Duodenal mucosa (tissue), 2 donors: ENCODE results near the gene RTEL1.
A peak's percentile ranks its signal among the peaks of the same experiment; 100 is the strongest.

Experiments
- H3K27ac ChIP-seq: one replicate; pipeline ENCODE4 v1.7.0; 2013; ENCODE audit warnings: low read depth, low read length
- H3K27me3 ChIP-seq, 2 donors: one replicate each; pipeline ENCODE4 v1.7.0; 2013; ENCODE audit warnings: low read length in 2 of 2, control low read depth in 1 of 2; ENCODE audit not compliant: insufficient read depth in 2 of 2, control insufficient read depth in 1 of 2
- H3K36me3 ChIP-seq, 2 donors: one replicate each; pipeline ENCODE4 v1.7.0; 2013; ENCODE audit warnings: low read length in 2 of 2, control low read depth in 1 of 2; ENCODE audit not compliant: insufficient read depth in 2 of 2, control insufficient read depth in 1 of 2
- H3K4me1 ChIP-seq, 2 donors: one replicate each; pipeline ENCODE4 v1.7.0; 2013; ENCODE audit warnings: low read length in 2 of 2, control low read depth in 1 of 2; ENCODE audit not compliant: insufficient read depth in 2 of 2, control insufficient read depth in 1 of 2
- H3K4me3 ChIP-seq, 2 donors: one replicate each; pipeline ENCODE4 v1.7.0; 2013; ENCODE audit warnings: low read length in 2 of 2, low read depth in 1 of 2
- H3K9ac ChIP-seq, 2 donors: one replicate each; pipeline ENCODE4 v1.7.0; 2013; ENCODE audit warnings: low read length in 2 of 2, low read depth in 1 of 2
- H3K9me3 ChIP-seq, 2 donors: one replicate each; pipeline ENCODE4 v1.7.0; 2013; ENCODE audit warnings: low read length in 2 of 2, control low read depth in 1 of 2; ENCODE audit not compliant: control insufficient read depth in 1 of 2

Gene RTEL1

GRCh38 chr20:63699466-63700198 is 41.5 kb downstream of the RTEL1 start:
- H3K36me3 ChIP-seq, result peaks cover 7 to 13% of the 10 kb centered on the region in 2 donors

GRCh38 chr20:63700199-63701050 is 42.3 kb downstream of the RTEL1 start:
- no peaks in the 10 kb centered on the region for H3K9me3 ChIP-seq
- no peak overlapping the region for H3K27ac ChIP-seq
- peaks cover 14 to 21% of the 10 kb centered on the region in 2 donors for H3K36me3 ChIP-seq
- no peak overlapping the region for H3K4me3 ChIP-seq
- H3K27me3 ChIP-seq, result no peaks in the 10 kb centered on the region
- H3K4me1 ChIP-seq, result peaks cover 17 to 30% of the 10 kb centered on the region in 2 donors
- H3K9ac ChIP-seq, result no peak overlapping the region

More at GRCh38 chr20:63699466-63700198, 41.5 kb downstream of the RTEL1 start:
- Histone ChIP-seq H3K9me3 (no peaks in the 10 kb centered on the region), H3K4me1 (peaks cover 17 to 30% of the 10 kb centered on the region in 2 donors), H3K9ac (no peak overlapping the region), H3K27me3 (no peaks in the 10 kb centered on the region), H3K4me3 (no peak overlapping the region), H3K27ac (peak overlapping the region; percentile 32)

GRCh38 chr20:63701051-63701328 is 42.9 kb downstream of the RTEL1 start:
- Histone ChIP-seq H3K27me3 (no peaks in the 10 kb centered on the region), H3K4me3 (no peak overlapping the region), H3K9me3 (no peaks in the 10 kb centered on the region), H3K36me3 (peaks cover 16 to 27% of the 10 kb centered on the region in 2 donors), H3K9ac (no peak overlapping the region), H3K4me1 (peaks cover 19 to 27% of the 10 kb centered on the region in 2 donors), H3K27ac (no peak overlapping the region)

GRCh38 chr20:63701329-63702035 is 43.4 kb downstream of the RTEL1 start:
- H3K9ac ChIP-seq, result no peak overlapping the region
- peaks cover 16 to 32% of the 10 kb centered on the region in 2 donors for H3K36me3 ChIP-seq
- H3K4me3 ChIP-seq, result no peak overlapping the region
- no peaks in the 10 kb centered on the region for H3K9me3 ChIP-seq
- no peaks in the 10 kb centered on the region for H3K27me3 ChIP-seq
- H3K4me1 ChIP-seq, result peaks cover 19 to 28% of the 10 kb centered on the region in 2 donors
- H3K27ac ChIP-seq, result no peak overlapping the region

- Histone ChIP-seq H3K9ac (no peak overlapping the region), H3K27ac (no peak overlapping the region), H3K4me1 (peaks cover 18 to 27% of the 10 kb centered on the region in 2 donors), H3K4me3 (no peak overlapping the region), H3K36me3 (peaks cover 16 to 32% of the 10 kb centered on the region in 2 donors), H3K27me3 (no peaks in the 10 kb centered on the region), H3K9me3 (no peaks in the 10 kb centered on the region)
These were observed 44.0 kb downstream of the RTEL1 start for GRCh38 chr20:63702036-63702665.

- Histone ChIP-seq H3K27ac (no peak overlapping the region), H3K9ac (no peak overlapping the region), H3K36me3 (peaks cover 16 to 32% of the 10 kb centered on the region in 2 donors), H3K9me3 (no peaks in the 10 kb centered on the region), H3K4me3 (no peak overlapping the region), H3K4me1 (peaks cover 14 to 22% of the 10 kb centered on the region in 2 donors), H3K27me3 (no peaks in the 10 kb centered on the region)
These were observed 44.8 kb downstream of the RTEL1 start for GRCh38 chr20:63702751-63703470.

GRCh38 chr20:63703471-63703975 is 45.4 kb downstream of the RTEL1 start:
- Histone ChIP-seq H3K9ac (no peak overlapping the region), H3K36me3 (peaks cover 16 to 32% of the 10 kb centered on the region in 2 donors)

GRCh38 chr20:63703976-63704748 is 46.0 kb downstream of the RTEL1 start:
- H3K4me1 ChIP-seq, result peaks cover 20 to 25% of the 10 kb centered on the region in 2 donors
- no peak overlapping the region for H3K4me3 ChIP-seq
- no peak overlapping the region for H3K9ac ChIP-seq
- no peak overlapping the region for H3K27ac ChIP-seq
- H3K9me3 ChIP-seq, result no peaks in the 10 kb centered on the region
- H3K27me3 ChIP-seq, result no peaks in the 10 kb centered on the region
- H3K36me3 ChIP-seq, result peaks cover 16 to 32% of the 10 kb centered on the region in 2 donors

More at GRCh38 chr20:63703471-63703975, 45.4 kb downstream of the RTEL1 start:
- H3K4me1 ChIP-seq, result peaks cover 14 to 24% of the 10 kb centered on the region in 2 donors
- H3K27ac ChIP-seq, result no peak overlapping the region
- H3K27me3 ChIP-seq, result no peaks in the 10 kb centered on the region
- H3K4me3 ChIP-seq, result no peak overlapping the region
- H3K9me3 ChIP-seq, result no peaks in the 10 kb centered on the region

- Histone ChIP-seq H3K27me3 (no peaks in the 10 kb centered on the region), H3K9me3 (no peaks in the 10 kb centered on the region), H3K36me3 (peaks cover 16 to 32% of the 10 kb centered on the region in 2 donors), H3K4me3 (no peak overlapping the region), H3K27ac (no peak overlapping the region), H3K9ac (no peak overlapping the region), H3K4me1 (peaks cover 22 to 23% of the 10 kb centered on the region in 2 donors)
These were observed 46.6 kb downstream of the RTEL1 start for GRCh38 chr20:63704749-63705117.
